ENCODE measurements around the gene TMEM82.

DNA sequence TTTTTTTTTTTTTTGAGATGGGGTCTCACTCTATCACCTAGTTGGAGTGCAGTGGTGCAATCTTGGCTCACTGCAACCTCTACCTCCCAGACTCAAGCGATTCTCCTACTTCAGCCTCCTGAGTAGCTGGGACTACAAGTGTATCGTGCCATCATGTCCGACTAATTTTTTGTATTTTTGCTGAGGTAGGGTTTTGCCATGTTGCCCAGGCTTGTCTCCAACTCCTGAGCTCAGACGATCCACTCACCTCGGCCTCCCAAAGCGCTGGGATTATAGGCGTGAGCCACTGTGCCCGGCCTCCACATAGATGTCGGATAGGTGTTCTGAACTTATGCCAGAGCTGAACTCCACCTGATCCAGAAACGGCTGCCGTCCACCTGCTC is 37.1 kb upstream of the TMEM82 start:
- TF ChIP-seq, protein P1, sequence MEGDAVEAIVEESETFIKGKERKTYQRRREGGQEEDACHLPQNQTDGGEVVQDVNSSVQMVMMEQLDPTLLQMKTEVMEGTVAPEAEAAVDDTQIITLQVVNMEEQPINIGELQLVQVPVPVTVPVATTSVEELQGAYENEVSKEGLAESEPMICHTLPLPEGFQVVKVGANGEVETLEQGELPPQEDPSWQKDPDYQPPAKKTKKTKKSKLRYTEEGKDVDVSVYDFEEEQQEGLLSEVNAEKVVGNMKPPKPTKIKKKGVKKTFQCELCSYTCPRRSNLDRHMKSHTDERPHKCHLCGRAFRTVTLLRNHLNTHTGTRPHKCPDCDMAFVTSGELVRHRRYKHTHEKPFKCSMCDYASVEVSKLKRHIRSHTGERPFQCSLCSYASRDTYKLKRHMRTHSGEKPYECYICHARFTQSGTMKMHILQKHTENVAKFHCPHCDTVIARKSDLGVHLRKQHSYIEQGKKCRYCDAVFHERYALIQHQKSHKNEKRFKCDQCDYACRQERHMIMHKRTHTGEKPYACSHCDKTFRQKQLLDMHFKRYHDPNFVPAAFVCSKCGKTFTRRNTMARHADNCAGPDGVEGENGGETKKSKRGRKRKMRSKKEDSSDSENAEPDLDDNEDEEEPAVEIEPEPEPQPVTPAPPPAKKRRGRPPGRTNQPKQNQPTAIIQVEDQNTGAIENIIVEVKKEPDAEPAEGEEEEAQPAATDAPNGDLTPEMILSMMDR (tag by site-specific recombination; IDR thresholded peaks at IDR 0.05): no peak
- TF ChIP-seq ZNF146 (tag by site-specific recombination; IDR thresholded peaks at IDR 0.05): no peak
- TF ChIP-seq, protein P2, sequence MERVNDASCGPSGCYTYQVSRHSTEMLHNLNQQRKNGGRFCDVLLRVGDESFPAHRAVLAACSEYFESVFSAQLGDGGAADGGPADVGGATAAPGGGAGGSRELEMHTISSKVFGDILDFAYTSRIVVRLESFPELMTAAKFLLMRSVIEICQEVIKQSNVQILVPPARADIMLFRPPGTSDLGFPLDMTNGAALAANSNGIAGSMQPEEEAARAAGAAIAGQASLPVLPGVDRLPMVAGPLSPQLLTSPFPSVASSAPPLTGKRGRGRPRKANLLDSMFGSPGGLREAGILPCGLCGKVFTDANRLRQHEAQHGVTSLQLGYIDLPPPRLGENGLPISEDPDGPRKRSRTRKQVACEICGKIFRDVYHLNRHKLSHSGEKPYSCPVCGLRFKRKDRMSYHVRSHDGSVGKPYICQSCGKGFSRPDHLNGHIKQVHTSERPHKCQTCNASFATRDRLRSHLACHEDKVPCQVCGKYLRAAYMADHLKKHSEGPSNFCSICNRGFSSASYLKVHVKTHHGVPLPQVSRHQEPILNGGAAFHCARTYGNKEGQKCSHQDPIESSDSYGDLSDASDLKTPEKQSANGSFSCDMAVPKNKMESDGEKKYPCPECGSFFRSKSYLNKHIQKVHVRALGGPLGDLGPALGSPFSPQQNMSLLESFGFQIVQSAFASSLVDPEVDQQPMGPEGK (tag by site-specific recombination; IDR thresholded peaks at IDR 0.05): no peak
